H1 (cell line): ENCODE measurements around the gene PHAX. TPM values are rescaled to one million over a fixed set of nuclear protein-coding genes. Genes with fewer than 3 reads are reported as not detected.

ENCODE experiments used
- CTCF ChIA-PET: fragments of 300-600 bp; sonication (Branson Sonifier 250); formaldehyde crosslinking; loops from one replicate; lab custom pipeline; 2021; ENCODE audit not compliant: partially characterized antibody; lab: Charles Lee
- POLR2A ChIA-PET: fragments of 300-600 bp; sonication (Branson Sonifier 250); formaldehyde crosslinking; loops from one replicate; lab custom pipeline; 2021; ENCODE audit warnings: inconsistent platforms; ENCODE audit not compliant: partially characterized antibody; lab: Charles Lee
- DNase-seq, 2 experiments: peaks; one replicate each; pipeline versions ENCODE4 v3.0.0 to v3.0.0-alpha.2; 2010 to 2022; ENCODE audit warnings: low spot score in 2 of 2, low read depth in 1 of 2, mixed read lengths in 1 of 2
- FAIRE-seq: peaks from 2 replicates; lab custom pipeline; 2011; peaks lifted over from hg19 to GRCh38; lab: Jason Lieb, UNC
- H2AFZ ChIP-seq: 2 replicates; pipeline ENCODE4 v1.8.1; 2012; ENCODE audit warnings: low read length, inconsistent platforms
- H2AK5ac ChIP-seq: 2 replicates; pipeline ENCODE4 v1.6.1; 2013; ENCODE audit warnings: low read depth, low read length
- H2BK120ac ChIP-seq: replicated peaks from 2 replicates; pipeline ENCODE3; 2013; ENCODE audit warnings: low read depth, low read length, inconsistent platforms
- H2BK12ac ChIP-seq: 2 replicates; pipeline ENCODE4 v1.6.1; 2013; ENCODE audit warnings: low read depth, low read length
- H2BK15ac ChIP-seq: 2 replicates; pipeline ENCODE4 v1.6.1; 2013; ENCODE audit warnings: low read length
- H2BK20ac ChIP-seq: 2 replicates; pipeline ENCODE4 v1.6.1; 2013; ENCODE audit warnings: low read length
- H2BK5ac ChIP-seq: 2 replicates; pipeline ENCODE4 v1.6.1; 2013; ENCODE audit warnings: low read depth, low read length
- H3K14ac ChIP-seq: 2 replicates; pipeline ENCODE4 v1.6.1; 2013; ENCODE audit warnings: inconsistent platforms; ENCODE audit not compliant: insufficient read length
- H3K18ac ChIP-seq: 2 replicates; pipeline ENCODE4 v1.6.1; 2013; ENCODE audit warnings: low read length; ENCODE audit errors: extremely low read depth
- H3K23ac ChIP-seq: 2 replicates; pipeline ENCODE4 v1.6.1; 2013; ENCODE audit warnings: inconsistent platforms; ENCODE audit not compliant: insufficient read length
- H3K23me2 ChIP-seq: 2 replicates; pipeline ENCODE4 v1.6.1; 2013; ENCODE audit warnings: low read depth, low read length
- H3K27ac ChIP-seq: 2 replicates; pipeline ENCODE4 v1.6.1; 2011; ENCODE audit warnings: low read depth, low read length, inconsistent platforms
- H3K27me3 ChIP-seq, 4 experiments: replicated peaks in 1 of 4; 1 replicate in 1 of 4; 2 replicates in 3 of 4; pipeline versions ENCODE4 v1.6.1 to v1.8.1; 2011 to 2013; ENCODE audit warnings: low read length in 3 of 4, mild to moderate bottlenecking in 3 of 4, inconsistent platforms in 2 of 4, mixed read lengths in 2 of 4, moderate library complexity in 1 of 4; ENCODE audit not compliant: control insufficient read depth in 3 of 4, insufficient read depth in 3 of 4; ENCODE audit errors: extremely low read depth in 1 of 4
- H3K36me3 ChIP-seq, 4 experiments: 2 replicates each; pipeline versions ENCODE4 v1.6.1 to v1.8.1; 2011 to 2013; ENCODE audit warnings: mild to moderate bottlenecking in 4 of 4, low read length in 3 of 4, moderate library complexity in 2 of 4, control low read depth in 1 of 4, inconsistent platforms in 1 of 4; ENCODE audit not compliant: insufficient read depth in 4 of 4, control insufficient read depth in 2 of 4
- H3K4ac ChIP-seq: replicated peaks from 2 replicates; pipeline ENCODE3; 2013; ENCODE audit warnings: low read length, low read depth, mixed read lengths, inconsistent platforms; ENCODE audit not compliant: insufficient read length
- H3K4me1 ChIP-seq, 4 experiments: replicated peaks in 1 of 4; 1 replicate in 1 of 4; 2 replicates in 3 of 4; pipeline versions ENCODE4 v1.6.1 to v1.8.1; 2011 to 2013; ENCODE audit warnings: low read length in 3 of 4, inconsistent platforms in 2 of 4, mixed read lengths in 1 of 4; ENCODE audit not compliant: insufficient read depth in 4 of 4, control insufficient read depth in 3 of 4
- H3K4me2 ChIP-seq, 2 experiments: 2 replicates each; pipeline versions ENCODE4 v1.6.1 to v1.8.1; 2011 to 2013; ENCODE audit warnings: low read depth in 2 of 2, low read length in 2 of 2, control low read depth in 1 of 2, inconsistent platforms in 1 of 2, mild to moderate bottlenecking in 1 of 2; ENCODE audit not compliant: insufficient read depth in 1 of 2
- H3K4me3 ChIP-seq, 4 experiments: fragments of 200-600, 300-600 bp in 1 of 4; sonication (generic), shearing (Covaris generic), sonication (Bioruptor Twin) in 1 of 4; 2 replicates each; pipeline versions ENCODE4 v1.5.1 to v1.8.1; 2011 to 2016; ENCODE audit warnings: low read length in 4 of 4, low read depth in 3 of 4, control low read depth in 2 of 4, inconsistent platforms in 2 of 4, mild to moderate bottlenecking in 2 of 4, mixed read lengths in 1 of 4, moderate library complexity in 1 of 4; ENCODE audit not compliant: insufficient read depth in 2 of 4; ENCODE audit errors: extremely low read depth in 1 of 4
- H3K56ac ChIP-seq: replicated peaks from 2 replicates; pipeline ENCODE3; 2013; ENCODE audit warnings: low read depth, mild to moderate bottlenecking, mixed read lengths, low read length, inconsistent platforms; ENCODE audit not compliant: insufficient read length
- H3K79me1 ChIP-seq: 2 replicates; pipeline ENCODE4 v1.6.1; 2013; ENCODE audit warnings: low read depth, low read length, control low read depth
- H3K79me2 ChIP-seq, 2 experiments: 2 replicates each; pipeline versions ENCODE4 v1.6.1 to v1.8.1; 2012 to 2013; ENCODE audit warnings: low read length in 2 of 2, mild to moderate bottlenecking in 2 of 2, inconsistent platforms in 1 of 2; ENCODE audit not compliant: insufficient read depth in 2 of 2, control insufficient read depth in 1 of 2
- H3K9ac ChIP-seq, 4 experiments: replicated peaks in 1 of 4; 1 replicate in 1 of 4; 2 replicates in 3 of 4; pipeline versions ENCODE4 v1.6.1 to v1.8.1; 2011 to 2013; ENCODE audit warnings: low read depth in 3 of 4, low read length in 3 of 4, control low read depth in 2 of 4, mild to moderate bottlenecking in 2 of 4, moderate library complexity in 2 of 4, inconsistent platforms in 1 of 4; ENCODE audit errors: extremely low read depth in 1 of 4
- H3K9me3 ChIP-seq, 2 experiments: 2 replicates each; pipeline versions ENCODE4 v1.6.1 to v1.8.1; 2012 to 2013; ENCODE audit warnings: mild to moderate bottlenecking in 2 of 2, moderate library complexity in 2 of 2, control low read depth in 1 of 2, inconsistent platforms in 1 of 2, low read depth in 1 of 2, low read length in 1 of 2, mixed read lengths in 1 of 2; ENCODE audit not compliant: insufficient read depth in 2 of 2
- H4K20me1 ChIP-seq, 2 experiments: replicated peaks in 1 of 2; 2 replicates each; pipeline versions ENCODE3 to v1.8.1; 2011 to 2013; ENCODE audit warnings: inconsistent platforms in 2 of 2, low read length in 2 of 2, mild to moderate bottlenecking in 1 of 2; ENCODE audit not compliant: insufficient read depth in 2 of 2, control insufficient read depth in 1 of 2
- H4K5ac ChIP-seq: 2 replicates; pipeline ENCODE4 v1.6.1; 2013; ENCODE audit warnings: low read length, low read depth, mixed read lengths, inconsistent platforms; ENCODE audit not compliant: insufficient read length
- H4K8ac ChIP-seq: 2 replicates; pipeline ENCODE4 v1.8.0; 2013; ENCODE audit warnings: mild to moderate bottlenecking, moderate library complexity, low read length, inconsistent platforms; ENCODE audit not compliant: insufficient read depth; ENCODE audit errors: extremely low read depth
- H4K91ac ChIP-seq: replicated peaks from 2 replicates; pipeline ENCODE3; 2013; ENCODE audit warnings: low read length, mixed read lengths, inconsistent platforms; ENCODE audit not compliant: insufficient read length
- BACH1 ChIP-seq: IDR thresholded peaks from 2 replicates; pipeline ENCODE4 v1.6.1; 2012; ENCODE audit warnings: low read length, improper control_type of control experiment
- BRCA1 ChIP-seq: IDR thresholded peaks from 2 replicates; pipeline ENCODE4 v1.6.1; 2012; ENCODE audit warnings: low read depth, low read length, improper control_type of control experiment
- CEBPB ChIP-seq: IDR thresholded peaks from 2 replicates; pipeline ENCODE4 v1.6.1; 2012; ENCODE audit warnings: low read depth, low read length
- E2F6 ChIP-seq: IDR thresholded peaks from 2 replicates; pipeline ENCODE4 v1.6.1; 2012; ENCODE audit warnings: inconsistent platforms
- GTF2F1 ChIP-seq: IDR thresholded peaks from 2 replicates; pipeline ENCODE4 v1.6.1; 2012; ENCODE audit warnings: low read depth, low read length, improper control_type of control experiment, borderline replicate concordance
- JUN ChIP-seq: IDR thresholded peaks from 2 replicates; pipeline ENCODE4 v1.6.1; 2011; ENCODE audit warnings: low read depth, mild to moderate bottlenecking, improper control_type of control experiment, low read length
- MAX ChIP-seq: IDR thresholded peaks from 2 replicates; pipeline ENCODE4 v1.6.1; 2012; ENCODE audit warnings: inconsistent platforms
- NANOG ChIP-seq: IDR thresholded peaks from 2 replicates; pipeline ENCODE4 v1.6.1; 2011; ENCODE audit warnings: low read length, low read depth, mild to moderate bottlenecking, inconsistent platforms; ENCODE audit not compliant: insufficient read depth, poor library complexity, severe bottlenecking
- SP2 ChIP-seq: IDR thresholded peaks from 2 replicates; pipeline ENCODE4 v1.6.1; 2012; ENCODE audit warnings: mild to moderate bottlenecking, low read length, inconsistent platforms
- WGBS, 2 experiments: shearing (Covaris generic) in 1 of 2; methylation state at CpG; one replicate each; pipeline versions ENCODE4 v1.1.6 to v1.1.7; 2013 to 2015; ENCODE audit warnings: low lambda C conversion rate in 2 of 2, mixed read lengths in 2 of 2, inconsistent platforms in 1 of 2, low coverage in 1 of 2, missing lambda C conversion rate in 1 of 2; ENCODE audit not compliant: insufficient replicate concordance in 2 of 2, insufficient coverage in 1 of 2, insufficient read length in 1 of 2; ENCODE audit errors: extremely low coverage in 1 of 2, missing lambda C conversion rate in 1 of 2; 5-methylcytosine and 5-hydroxymethylcytosine counted together
- polyA plus RNA-seq, 7 experiments: library from polyadenylated mRNA; depleted of rRNA in 3 of 7; stranded (reverse) in 5 of 7; unstranded in 2 of 7; fragments of >200 nt in 5 of 7; fragments of 200-250 nt in 2 of 7; gene quantifications; 1 replicate in 5 of 7; 2 replicates in 1 of 7; 4 replicates in 1 of 7; pipeline versions ENCODE4 v1.2.1 to v1.2.3, GENCODE V29; 2011 to 2013; ENCODE audit warnings: missing spikeins in 2 of 7, mixed read lengths in 2 of 7
- total RNA-seq: library from RNA; stranded (reverse); fragmentation: NEBNext Ultra II Directional; extraction: Animal tissue kit (Norgen Biotek cat#: 25700); gene quantifications from 2 replicates; pipeline ENCODE4 v1.2.1, GENCODE V29; 2021

PHAX gene
- total and polyA plus RNA-seq, 2 of the 8 experiments (the other 6 are each of a cell fraction or from before 2014, with no cell fraction given), result 32.1 to 59.5 TPM

GRCh38 chr5:126645132-126645531 lies 44.4 kb downstream of the PHAX start:
- Histone ChIP-seq H3K4me3 (no peak overlapping the region), H2AK5ac (no peak overlapping the region), H3K9me3 (peaks cover 3 to 6% of the 10 kb centered on the region in 2 experiments; a peak in 2 of 4 replicates), H2BK20ac (no peak overlapping the region), H3K4me1 (no peaks in the 10 kb centered on the region), H3K23me2 (no peaks in the 10 kb centered on the region), H4K20me1 (no peaks in the 10 kb centered on the region), H3K23ac (no peak overlapping the region), H3K27ac (no peak overlapping the region), H2AFZ (no peak overlapping the region), H4K91ac (no peak overlapping the region), H3K4me2 (no peak overlapping the region), H3K36me3 (0 out of 8 replicates have a peak, but pooled peaks cover 0 to 2% (median 0%) of the 10 kb centered on the region in 4 experiments), H3K27me3 (no peaks in the 10 kb centered on the region), H4K8ac (no peak overlapping the region), H3K79me1 (no peaks in the 10 kb centered on the region), H3K56ac (no peak overlapping the region), H3K14ac (no peak overlapping the region), H2BK120ac (no peak overlapping the region), H3K18ac (no peak overlapping the region), H4K5ac (no peak overlapping the region), H2BK15ac (no peak overlapping the region), H2BK5ac (no peak overlapping the region), H3K79me2 (no peaks in the 10 kb centered on the region), H2BK12ac (no peak overlapping the region), H3K9ac (no peak overlapping the region), H3K4ac (no peak overlapping the region)
- POLR2A ChIA-PET, result no interaction called here
- DNase-seq, result no peak
- CTCF ChIA-PET, result no interaction called here
- 92% methylated on average over 1 of the region's 1 CpG; no CpG with 5 or more reads in 1 of the 2 experiments for WGBS, 2 experiments
- no peak for FAIRE-seq
- TF ChIP-seq JUN (no peak), BACH1 (no peak), NANOG (no peak), E2F6 (no peak), MAX (no peak), CEBPB (no peak), SP2 (no peak), GTF2F1 (no peak), BRCA1 (no peak)
